HepG2 (cell line): ENCODE results near the gene ACP5. TPM values are rescaled to one million over a fixed set of nuclear protein-coding genes. Genes with fewer than 3 reads are reported as not detected.

Experiments used
- ATF5 ChIP-seq: sonication (generic); formaldehyde crosslinking; IDR thresholded peaks from 2 replicates; pipeline ENCODE4 v1.4.0; 2020; ENCODE audit warnings: mild to moderate bottlenecking, low read depth, missing genetic modification reagents
- BRF2 ChIP-seq: sonication (generic); formaldehyde crosslinking; IDR thresholded peaks from 2 replicates; pipeline ENCODE4 v1.8.1; 2022; ENCODE audit warnings: mild to moderate bottlenecking, missing genetic modification reagents
- CERS6 ChIP-seq: sonication (generic); formaldehyde crosslinking; IDR thresholded peaks from 2 replicates; pipeline ENCODE4 v1.5.0; 2020; ENCODE audit warnings: missing genetic modification reagents
- FOXP4 ChIP-seq: sonication (generic); formaldehyde crosslinking; IDR thresholded peaks from 2 replicates; pipeline ENCODE4 v1.4.0; 2020; ENCODE audit warnings: missing genetic modification reagents
- KMT2A ChIP-seq: sonication (generic); formaldehyde crosslinking; IDR thresholded peaks from 2 replicates; pipeline ENCODE4 v1.4.0; 2020; ENCODE audit warnings: missing genetic modification reagents
- MXD1 ChIP-seq: sonication (generic); formaldehyde crosslinking; IDR thresholded peaks from 2 replicates; pipeline ENCODE4 v1.4.0; 2020; ENCODE audit warnings: mild to moderate bottlenecking, missing genetic modification reagents
- PAWR ChIP-seq: sonication (generic); formaldehyde crosslinking; IDR thresholded peaks from 2 replicates; pipeline ENCODE4 v1.4.0; 2020; ENCODE audit warnings: missing genetic modification reagents, mild to moderate bottlenecking, borderline replicate concordance
- PHF21A ChIP-seq: sonication (generic); formaldehyde crosslinking; IDR thresholded peaks from 2 replicates; pipeline ENCODE4 v1.5.0; 2020; ENCODE audit warnings: mild to moderate bottlenecking, missing genetic modification reagents
- PITX1 ChIP-seq: sonication (generic); formaldehyde crosslinking; IDR thresholded peaks from 2 replicates; pipeline ENCODE4 v1.5.1; 2020; ENCODE audit warnings: mild to moderate bottlenecking, missing genetic modification reagents
- RCOR2 ChIP-seq: IDR thresholded peaks from 2 replicates; pipeline ENCODE4 v1.6.1; 2016; ENCODE audit warnings: missing biosample characterization, missing genetic modification reagents
- RXRB ChIP-seq: IDR thresholded peaks from 2 replicates; pipeline ENCODE4 v1.6.1; 2016; ENCODE audit warnings: borderline replicate concordance, missing genetic modification reagents, missing compliant biosample characterization
- SIN3A ChIP-seq: IDR thresholded peaks from 2 replicates; pipeline ENCODE4 v1.6.1; 2011; ENCODE audit warnings: low read depth, mild to moderate bottlenecking, control low read depth, low read length, borderline replicate concordance
- SNRNP70 ChIP-seq: fragments of 200-400 bp; formaldehyde crosslinking; IDR thresholded peaks from 2 replicates; pipeline ENCODE4 v1.6.1; 2017; ENCODE audit warnings: mild to moderate bottlenecking, low read depth, low read length, moderate library complexity
- ZBTB25 ChIP-seq: IDR thresholded peaks from 2 replicates; pipeline ENCODE4 v1.6.1; 2018; ENCODE audit warnings: missing genetic modification reagents
- ZFP37 ChIP-seq: sonication (generic); formaldehyde crosslinking; IDR thresholded peaks from 2 replicates; pipeline ENCODE4 v1.4.0; 2020; ENCODE audit warnings: missing genetic modification reagents, borderline replicate concordance
- ZNF17 ChIP-seq: sonication (generic); formaldehyde crosslinking; IDR thresholded peaks from 2 replicates; pipeline ENCODE4 v1.5.0; 2020; ENCODE audit warnings: mild to moderate bottlenecking, missing genetic modification reagents
- ZNF274 ChIP-seq: sonication (generic); formaldehyde crosslinking; IDR thresholded peaks from 2 replicates; pipeline ENCODE4 v1.5.1; 2020; ENCODE audit warnings: mild to moderate bottlenecking, missing genetic modification reagents
- ZNF431 ChIP-seq: sonication (generic); formaldehyde crosslinking; IDR thresholded peaks from 2 replicates; pipeline ENCODE4 v1.9.0; 2022; ENCODE audit warnings: missing genetic modification reagents, low read depth, mild to moderate bottlenecking, borderline replicate concordance
- ZNF576 ChIP-seq: sonication (generic); formaldehyde crosslinking; IDR thresholded peaks from 2 replicates; pipeline ENCODE4 v1.4.0; 2020; ENCODE audit warnings: mild to moderate bottlenecking, missing genetic modification reagents
- ZNF615 ChIP-seq: sonication (generic); formaldehyde crosslinking; IDR thresholded peaks from 2 replicates; pipeline ENCODE4 v1.5.0; 2020; ENCODE audit warnings: mild to moderate bottlenecking, missing genetic modification reagents, borderline replicate concordance
- ZNF784 ChIP-seq: sonication (generic); formaldehyde crosslinking; IDR thresholded peaks from 2 replicates; pipeline ENCODE4 v1.5.1; 2020; ENCODE audit warnings: missing genetic modification reagents, mild to moderate bottlenecking, borderline replicate concordance
- polyA plus RNA-seq, 8 experiments: library from polyadenylated mRNA; depleted of rRNA in 3 of 8; stranded (reverse) in 7 of 8; unstranded in 1 of 8; fragments of >200 nt; fragmentation: Illumina TruSeq in 4 of 8; extraction: Trizol in 4 of 8; gene quantifications; 2 replicates each; pipeline versions ENCODE4 v1.2.1 to v1.2.3, GENCODE V29; 2011 to 2016; ENCODE audit warnings: low read depth in 4 of 8, missing spikeins in 1 of 8, mixed read lengths in 1 of 8; ENCODE audit not compliant: insufficient read depth in 1 of 8
- total RNA-seq, 5 experiments: library from RNA; depleted of rRNA; stranded (reverse); fragments of >200 nt; fragmentation: Illumina TruSeq; extraction: Trizol; gene quantifications; 2 replicates each; pipeline ENCODE4 v1.2.3, GENCODE V29; 2016; ENCODE audit warnings: low read depth in 1 of 5

ACP5 gene
- total and polyA plus RNA-seq, 2 of the 13 experiments (the other 11 are each of a cell fraction or from before 2014, with no cell fraction given), result 1.3 to 6.7 TPM

- TF ChIP-seq ZNF784 (CRISPR knock-in tag), result peak; percentile 35; the same call in 1 of the 2 replicates
- TF ChIP-seq PHF21A (CRISPR knock-in tag), result peak; percentile 40; the same call in 1 of the 2 replicates
- no peak for TF ChIP-seq ZNF615
- 0 out of 2 replicates have a peak, but pooled peaks have one; percentile 56 for TF ChIP-seq ZNF431 (CRISPR knock-in tag)
- 0 out of 2 replicates have a peak, but pooled peaks have one; percentile 21 for TF ChIP-seq PITX1 (CRISPR knock-in tag)
- no peak for TF ChIP-seq ZBTB25
- no peak for TF ChIP-seq ZNF17
- TF ChIP-seq FOXP4, result no peak; the same call in 1 of the 2 replicates
- TF ChIP-seq RXRB, result 0 out of 2 replicates have a peak, but pooled peaks have one; percentile 15
- no peak for TF ChIP-seq SNRNP70
- no peak for TF ChIP-seq MXD1
- TF ChIP-seq RCOR2 (CRISPR knock-in tag), result peak; percentile 56; the same call in 1 of the 2 replicates
- TF ChIP-seq KMT2A (CRISPR knock-in tag), result no peak
- no peak for TF ChIP-seq ZNF576 (CRISPR knock-in tag)
- TF ChIP-seq SIN3A, result no peak
- TF ChIP-seq ATF5 (CRISPR knock-in tag), result no peak
- no peak for TF ChIP-seq PAWR (CRISPR knock-in tag)
- TF ChIP-seq ZNF274 (CRISPR knock-in tag), result peak; percentile 19; the same call in 1 of the 2 replicates
- no peak for TF ChIP-seq BRF2 (CRISPR knock-in tag)
- no peak for TF ChIP-seq ZFP37 (CRISPR knock-in tag)
- no peak for TF ChIP-seq CERS6 (CRISPR knock-in tag)
Observed at GRCh38 chr19:11535792-11536595, 41.5 kb downstream of the ACP5 start (continued).
